HL-60/S4 (cell line): ENCODE data around the gene ADGRV1.
"Not testable (repeated sequence)": the region's sequence is repeated elsewhere in the genome, so short reads cannot be mapped to it uniquely, and the experiment has no call there.

Source experiments
- in situ Hi-C: fragments of 300-500 bp; cut with MboI; formaldehyde crosslinking; loops from 2 replicates; pipeline ENCODE4 v1.14.3; 2022; ENCODE audit warnings: low sequenced_read_pairs

The ADGRV1 gene

GRCh38 chr5:91018200-91018599, 459.6 kb downstream of the ADGRV1 start:
- in situ Hi-C loops, result no loop called here

- in situ Hi-C loops, result no loop called here
Measured at GRCh38 chr5:91018712-91019371, 460.2 kb downstream of the ADGRV1 start.

- in situ Hi-C loops, result no loop called here
Measured at GRCh38 chr5:91020065-91020800, 461.6 kb downstream of the ADGRV1 start.

- in situ Hi-C loops, result no loop called here
Measured at GRCh38 chr5:91022518-91022917, 463.9 kb downstream of the ADGRV1 start.

GRCh38 chr5:91024206-91024605, 465.6 kb downstream of the ADGRV1 start:
- in situ Hi-C loops, result no loop called here

GRCh38 chr5:91024727-91025126, 466.1 kb downstream of the ADGRV1 start:
- in situ Hi-C loops, result no loop called here

- in situ Hi-C loops, result no loop called here
Measured at GRCh38 chr5:91025449-91025848, 466.9 kb downstream of the ADGRV1 start.

GRCh38 chr5:91025956-91026355, 467.4 kb downstream of the ADGRV1 start:
- in situ Hi-C loops, result no loop called here

- in situ Hi-C loops, result no loop called here
Measured at GRCh38 chr5:91026466-91026865, 467.9 kb downstream of the ADGRV1 start.

- in situ Hi-C loops, result no loop called here
Measured at GRCh38 chr5:91027405-91028139, 469.0 kb downstream of the ADGRV1 start.

- in situ Hi-C loops, result no loop called here
Measured at GRCh38 chr5:91028499-91028956, 469.9 kb downstream of the ADGRV1 start.

- in situ Hi-C loops, result no loop called here
Measured at GRCh38 chr5:91030521-91031401, 472.2 kb downstream of the ADGRV1 start.

GRCh38 chr5:91031402-91031752, 472.8 kb downstream of the ADGRV1 start:
- in situ Hi-C loops, result no loop called here

GRCh38 chr5:91032125-91032524, 473.5 kb downstream of the ADGRV1 start:
- in situ Hi-C loops, result no loop called here

- in situ Hi-C loops, result no loop called here
Measured at GRCh38 chr5:91033370-91033769, 474.8 kb downstream of the ADGRV1 start.

- in situ Hi-C loops, result no loop called here
Measured at GRCh38 chr5:91038180-91038808, 479.7 kb downstream of the ADGRV1 start.

GRCh38 chr5:91041132-91041531, 482.5 kb downstream of the ADGRV1 start:
- in situ Hi-C loops, result not testable (repeated sequence)

- in situ Hi-C loops, result no loop called here
Measured at GRCh38 chr5:91042247-91042935, 483.8 kb downstream of the ADGRV1 start.

- in situ Hi-C loops, result no loop called here
Measured at GRCh38 chr5:91042936-91043255, 484.3 kb downstream of the ADGRV1 start.

GRCh38 chr5:91048073-91048472, 489.5 kb downstream of the ADGRV1 start:
- in situ Hi-C loops, result no loop called here
